Activated CD4-positive, alpha-beta T cell treated with anti-CD3 and anti-CD28 coated beads, Interleukin-2, amount 50 U/mL, for 4 hours (primary cell): ENCODE results near the gene B4GALNT3.

Source experiments
- DNase-seq, 2 experiments: peaks; one replicate each; pipeline ENCODE4 v3.0.0-alpha.2; 2020

Gene B4GALNT3

DNA sequence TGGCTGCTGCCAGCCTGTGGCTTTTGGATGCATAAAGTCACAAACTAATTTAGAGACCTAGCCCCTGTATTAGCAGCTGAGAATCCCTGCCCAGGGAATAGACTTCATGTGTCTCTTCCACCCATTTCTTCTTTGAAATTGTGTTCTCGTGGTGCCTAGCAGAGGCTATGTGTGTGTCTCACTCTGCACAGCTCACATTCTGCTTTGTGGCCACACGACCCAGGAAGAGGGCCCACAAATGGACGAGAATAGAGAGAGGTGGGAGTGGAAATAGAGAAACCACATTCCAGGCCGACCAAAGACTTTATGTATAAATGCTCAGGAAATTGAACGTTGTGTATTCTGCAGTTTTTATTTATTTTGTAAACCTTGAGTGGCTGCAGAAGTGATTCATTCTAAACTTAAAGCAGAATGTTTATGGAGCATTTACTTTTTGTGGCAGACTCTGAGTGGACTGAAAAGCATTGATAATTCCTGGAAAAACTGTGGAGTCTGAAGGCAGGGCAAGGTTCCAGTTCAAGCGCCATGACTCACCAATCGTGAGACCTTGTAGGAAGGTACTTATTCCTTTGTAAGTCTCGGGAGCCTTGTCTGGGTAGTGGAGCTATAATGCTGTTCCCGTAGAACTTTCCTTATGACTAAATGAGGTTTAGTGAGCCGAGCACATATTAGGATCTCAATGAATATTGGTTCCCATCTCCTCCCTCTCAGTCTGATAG is 9.1 kb downstream of the B4GALNT3 start:
- no peak for DNase-seq

DNA sequence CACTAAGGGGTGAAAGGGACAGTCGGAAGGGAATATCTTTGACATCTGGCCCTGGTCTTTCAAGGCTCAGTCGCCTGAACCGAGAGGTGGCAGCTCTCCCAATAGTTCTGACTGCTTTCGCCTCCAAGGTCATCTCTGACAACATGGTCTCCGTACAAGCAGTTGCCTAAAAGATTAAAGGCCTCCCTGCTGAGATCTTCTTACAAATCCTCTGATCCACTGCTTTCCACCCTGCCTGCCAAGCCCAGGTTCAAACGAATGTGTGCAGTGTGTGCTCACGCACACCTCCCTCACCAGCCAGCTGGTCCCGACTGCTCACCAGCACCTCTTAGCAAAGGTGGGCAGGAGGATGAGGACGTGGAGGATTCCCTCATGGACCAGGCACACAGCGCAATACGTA is 10.4 kb downstream of the B4GALNT3 start:
- DNase-seq = no peak

DNA sequence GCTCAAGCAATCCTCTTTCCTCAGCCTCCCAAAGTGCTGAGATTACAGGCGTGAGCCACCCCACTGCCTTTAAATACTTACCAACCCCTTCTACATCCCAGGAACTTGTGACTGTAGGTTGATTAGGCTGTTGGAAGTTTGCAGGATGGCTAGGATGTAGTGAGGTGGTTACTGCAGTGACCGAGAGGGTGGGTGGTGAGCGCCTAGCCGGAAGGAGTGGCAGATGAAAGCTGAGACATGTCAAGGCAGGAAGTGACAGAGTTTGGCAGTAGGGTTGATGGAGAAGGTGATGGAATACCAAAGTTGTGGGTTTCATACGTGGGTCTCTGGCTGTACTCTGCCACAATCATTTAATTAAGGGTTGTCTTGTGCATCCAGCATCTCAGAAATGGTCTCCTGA is 13.5 kb downstream of the B4GALNT3 start:
- DNase-seq = no peak

DNA sequence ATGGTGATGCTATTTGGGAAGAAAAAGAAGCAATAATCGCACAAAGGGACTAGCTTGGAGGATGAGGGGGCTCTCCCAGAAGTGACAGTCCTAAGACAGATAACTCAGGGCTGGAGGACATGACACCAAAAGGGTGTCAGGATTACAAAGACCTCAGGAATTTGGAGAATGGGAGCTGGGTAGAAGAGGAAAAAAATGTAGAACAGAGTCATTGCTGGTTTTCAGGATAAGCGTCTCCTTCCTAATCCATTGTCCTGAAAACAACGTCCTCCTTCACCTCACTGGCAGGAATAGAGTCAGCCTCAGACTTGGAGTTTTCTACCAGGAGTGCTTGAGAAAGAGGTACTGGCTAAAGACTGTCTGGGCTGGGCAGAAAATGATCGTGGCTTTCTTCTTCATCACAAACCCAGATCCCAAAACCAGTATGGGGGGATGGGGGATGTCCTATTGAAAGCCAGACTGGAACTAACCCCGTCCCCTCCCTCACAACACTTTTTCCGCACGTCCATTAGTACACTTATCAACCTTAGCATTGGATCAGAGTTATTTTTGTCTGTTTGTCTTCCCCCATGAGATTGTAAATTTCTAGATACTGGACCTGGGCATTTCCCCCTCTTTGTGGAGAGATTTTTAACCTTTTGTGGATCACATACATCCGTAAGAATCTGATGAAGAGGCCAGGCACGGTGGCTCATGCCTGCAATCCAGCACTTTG is 14.3 kb downstream of the B4GALNT3 start:
- no peak for DNase-seq

DNA sequence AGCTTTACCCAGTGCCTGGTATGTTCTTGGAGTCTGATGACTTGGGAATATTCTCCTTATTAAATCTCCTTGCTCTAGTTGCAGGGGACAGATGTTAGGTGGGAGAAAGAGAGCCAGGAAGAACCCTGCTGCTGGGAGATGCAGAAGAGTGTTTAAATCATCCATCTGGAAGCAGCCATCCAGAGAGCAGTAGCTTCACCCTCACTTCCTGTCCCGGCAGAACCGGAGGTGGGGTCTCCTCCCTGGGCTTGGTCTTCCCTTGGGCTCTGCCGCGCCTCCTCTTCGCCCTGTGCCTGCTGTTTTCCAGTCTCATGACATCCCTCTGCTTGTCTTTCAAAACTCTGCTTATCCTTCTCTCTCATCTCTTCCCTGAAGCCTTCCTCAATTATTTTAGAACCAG is 15.5 kb downstream of the B4GALNT3 start:
- DNase-seq = no peak

DNA sequence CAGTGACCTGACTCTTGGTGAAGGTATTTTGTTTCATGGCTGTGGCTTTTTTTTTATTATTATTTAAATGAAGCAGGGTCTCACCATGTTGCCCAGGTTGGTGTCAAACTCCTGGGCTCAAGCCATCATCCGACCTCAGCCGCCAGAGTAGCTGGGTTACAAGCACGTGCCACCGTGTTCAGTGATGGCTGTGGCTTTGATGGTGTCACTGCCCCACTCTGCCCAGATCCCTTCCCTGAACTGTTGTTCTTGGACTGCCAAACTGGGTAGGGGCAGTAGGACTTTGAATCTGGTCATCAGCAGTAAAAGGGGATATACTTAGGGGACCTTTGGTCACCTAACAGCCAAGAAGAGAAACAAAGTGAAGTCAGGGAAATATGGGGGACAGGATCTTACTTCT is 19.4 kb downstream of the B4GALNT3 start:
- no peak for DNase-seq

DNA sequence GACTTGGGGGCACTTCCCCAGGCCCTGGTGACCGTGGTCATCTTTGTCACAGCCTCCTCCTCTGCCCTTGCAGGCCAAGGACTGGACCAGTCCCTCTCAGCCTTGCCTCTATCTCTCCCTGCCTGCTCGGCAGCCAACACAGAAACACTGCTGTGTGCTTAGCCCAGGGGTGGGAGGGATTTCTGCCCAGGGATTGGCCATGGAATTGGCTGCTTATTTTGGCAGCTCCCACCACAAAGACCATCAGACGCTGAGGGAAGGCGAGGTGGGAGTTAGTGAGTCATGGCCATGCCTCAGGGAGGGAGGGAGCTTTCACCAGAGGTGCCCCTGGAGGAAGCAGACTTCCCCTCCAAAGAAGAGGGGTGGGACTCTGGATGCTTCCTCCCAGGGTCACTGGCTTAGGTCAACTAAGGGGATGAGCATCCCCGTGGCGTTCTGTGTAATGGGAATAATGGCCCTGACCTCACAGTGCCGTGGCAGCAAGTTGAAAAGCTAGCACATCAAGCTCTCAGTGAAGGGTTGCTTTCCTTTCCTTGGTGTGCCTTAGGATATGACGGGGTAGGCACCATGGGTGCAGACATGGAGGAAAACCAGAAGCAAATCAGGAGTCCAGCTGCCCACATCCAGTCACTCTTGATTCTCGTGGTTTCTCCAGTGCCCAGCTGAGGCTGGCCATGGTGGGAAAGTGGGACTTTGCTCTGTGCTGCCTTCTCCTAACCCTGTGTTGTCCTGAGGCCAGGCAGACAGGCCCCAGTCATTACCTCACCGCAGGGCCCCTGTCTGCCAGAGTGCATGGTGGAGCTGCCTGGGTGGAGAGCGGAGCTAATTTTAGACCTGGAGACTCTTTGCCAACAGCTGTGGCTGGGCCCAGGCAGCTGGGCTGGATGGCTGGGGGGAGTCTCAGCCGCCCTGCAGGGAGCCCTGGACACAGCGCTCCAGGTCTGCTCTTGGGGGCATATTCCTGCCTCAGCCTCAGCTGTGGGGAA is 21.4 kb downstream of the B4GALNT3 start:
- DNase-seq = no peak

DNA sequence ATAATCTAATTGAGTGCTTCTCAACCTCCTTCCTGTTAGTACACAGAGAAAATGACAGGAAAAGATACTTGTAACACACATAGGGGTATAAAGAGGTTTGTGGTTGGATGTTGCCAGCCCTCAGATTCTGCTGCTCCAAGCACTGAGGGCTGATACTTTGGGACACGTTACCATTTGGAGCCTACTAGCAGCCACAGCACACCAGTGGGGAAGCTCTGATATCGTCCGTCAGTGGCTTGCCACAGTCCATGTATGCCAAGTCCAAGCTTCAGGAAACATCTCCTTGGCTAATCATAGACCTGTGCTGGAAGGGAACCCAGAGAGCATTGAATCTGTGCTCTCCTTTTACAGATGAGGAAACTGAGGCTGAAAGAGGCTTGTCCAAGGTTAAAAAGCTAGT is 22.3 kb downstream of the B4GALNT3 start:
- no peak for DNase-seq

DNA sequence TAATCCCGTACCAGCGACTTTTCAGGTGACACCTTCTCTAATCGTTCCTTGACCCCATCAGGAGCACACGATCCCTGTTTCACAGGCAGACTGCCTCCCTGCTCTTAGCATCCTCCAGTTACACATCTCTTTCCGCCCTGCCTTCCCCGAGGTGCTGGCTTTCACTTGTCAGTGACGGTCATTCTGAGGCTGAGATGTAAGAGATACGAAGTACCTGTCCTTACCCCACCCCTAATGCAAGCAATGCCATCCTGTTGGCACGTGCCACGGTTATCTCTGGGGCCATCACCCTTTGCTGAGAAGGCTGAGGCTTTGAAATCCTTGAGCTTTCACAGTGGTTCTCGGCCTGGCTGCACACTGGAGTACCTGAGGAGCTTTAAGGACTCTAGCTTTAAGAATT is 24.4 kb downstream of the B4GALNT3 start:
- DNase-seq = no peak

DNA sequence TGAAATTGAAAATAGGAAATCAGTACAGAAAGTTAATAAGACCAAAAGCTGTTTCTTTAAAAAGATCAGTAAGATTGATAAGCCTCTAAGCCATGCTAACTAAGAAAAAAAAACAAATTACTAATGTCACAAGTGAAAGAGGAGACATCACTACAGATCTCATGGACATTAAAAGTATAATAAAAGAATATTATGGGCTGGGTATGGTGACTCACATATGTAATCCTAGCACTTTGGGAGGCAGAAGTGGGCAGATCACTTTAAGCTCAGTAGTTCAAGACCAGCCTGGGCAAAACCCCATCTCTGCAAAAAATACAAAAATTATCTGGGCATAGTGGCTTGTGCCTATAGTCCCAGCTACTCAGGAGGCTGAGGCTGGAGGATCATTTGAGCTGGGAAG is 30.5 kb downstream of the B4GALNT3 start:
- no peak for DNase-seq

DNA sequence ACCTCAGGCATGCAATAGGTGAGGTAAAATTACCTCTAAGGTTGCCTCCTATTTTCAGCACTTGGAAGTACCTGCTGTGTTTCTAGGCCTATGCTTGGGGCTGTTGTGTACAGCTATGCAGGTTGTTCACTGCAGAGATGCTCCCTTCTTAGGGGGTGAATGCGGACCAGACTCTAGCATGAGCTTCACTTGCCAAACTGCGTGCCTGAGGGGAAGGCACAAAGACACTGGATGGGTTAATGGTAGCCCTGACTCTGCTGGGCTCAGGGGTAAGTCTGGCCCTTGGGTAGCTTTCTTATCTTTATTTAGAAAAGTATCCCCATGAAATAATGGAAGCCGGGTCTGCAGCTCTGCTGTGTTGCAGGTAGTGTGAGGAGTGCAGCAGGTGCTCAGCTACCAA is 35.7 kb downstream of the B4GALNT3 start:
- DNase-seq = no peak

DNA sequence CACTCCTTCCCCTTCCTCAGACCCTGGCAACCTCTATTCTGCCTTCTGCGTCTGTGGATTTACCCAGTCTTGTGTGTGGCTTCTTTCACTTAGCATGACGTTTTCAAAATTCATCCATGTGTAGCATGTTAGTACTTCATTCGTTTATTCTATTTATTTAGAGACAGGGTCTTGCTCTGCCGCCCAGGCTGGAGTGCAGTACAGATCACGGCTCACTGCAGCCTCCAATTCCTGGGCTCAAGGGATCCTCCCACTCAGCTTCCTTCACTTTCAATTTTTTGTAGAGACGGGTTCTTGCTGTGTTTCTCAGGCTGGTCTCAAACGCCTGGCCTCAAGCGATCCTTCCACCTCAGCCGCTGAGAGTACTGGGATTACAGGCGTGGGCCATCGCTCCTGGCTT is 37.0 kb downstream of the B4GALNT3 start:
- DNase-seq = no peak

DNA sequence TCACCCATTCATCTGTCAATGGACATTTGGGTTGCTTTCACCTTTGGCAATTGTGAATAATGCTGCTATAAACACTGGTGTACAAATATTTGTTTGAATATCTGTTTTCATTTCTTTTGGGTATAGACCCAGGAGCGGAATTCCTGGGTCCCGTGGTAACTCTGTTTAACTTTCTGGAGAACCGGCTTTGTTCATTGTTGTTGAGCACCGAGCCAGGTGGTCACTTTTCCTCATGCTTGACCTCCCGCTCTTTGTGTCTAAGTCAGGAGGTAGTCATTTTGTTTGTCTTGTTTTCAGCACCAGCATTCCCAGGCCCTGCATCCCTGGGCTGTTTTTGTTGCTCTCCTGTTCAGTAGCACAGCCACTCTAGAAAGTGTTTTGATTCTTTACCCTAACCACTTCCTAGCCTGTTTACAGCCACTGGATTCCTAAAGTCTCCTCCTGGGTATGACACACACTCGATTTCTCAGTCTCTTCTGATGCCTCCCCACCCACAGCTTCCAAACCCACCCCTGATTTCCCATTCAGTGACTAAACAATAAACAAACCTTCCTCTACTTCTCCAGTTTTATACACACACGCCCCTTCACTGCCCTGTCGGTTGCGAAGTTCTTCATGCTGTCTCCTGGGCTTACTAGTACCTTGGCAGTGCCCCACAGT is 37.9 kb downstream of the B4GALNT3 start:
- DNase-seq = no peak

DNA sequence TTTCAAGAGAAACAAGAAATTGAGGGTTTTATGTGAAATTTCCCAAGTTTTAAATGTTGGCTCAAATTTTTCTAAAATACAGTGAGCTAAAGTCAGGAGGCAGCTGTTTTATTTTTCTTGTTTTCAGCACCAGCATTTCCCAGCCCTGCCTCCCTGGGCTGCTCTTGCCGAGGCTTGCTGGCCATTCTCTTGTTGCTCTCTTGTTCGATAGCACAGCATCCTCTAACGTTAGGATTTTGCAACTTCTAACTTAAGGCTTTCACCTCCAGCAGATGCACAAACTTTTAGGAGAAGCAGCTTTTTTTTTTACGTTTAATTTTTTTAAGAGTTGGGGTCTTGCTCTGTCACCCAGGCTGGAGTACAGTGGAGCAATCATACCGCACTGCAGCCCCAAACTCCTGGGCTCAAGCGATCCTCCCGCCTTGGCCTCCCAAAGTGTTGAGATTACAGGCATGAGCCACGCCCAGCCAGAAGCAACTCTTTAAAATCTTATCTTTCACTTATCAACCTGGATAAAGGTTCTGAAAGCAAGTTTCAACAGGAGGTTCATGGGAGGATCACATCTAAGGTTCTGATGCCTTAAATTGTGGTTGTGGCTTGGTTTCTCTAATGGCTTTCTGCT is 40.2 kb downstream of the B4GALNT3 start:
- DNase-seq = no peak

DNA sequence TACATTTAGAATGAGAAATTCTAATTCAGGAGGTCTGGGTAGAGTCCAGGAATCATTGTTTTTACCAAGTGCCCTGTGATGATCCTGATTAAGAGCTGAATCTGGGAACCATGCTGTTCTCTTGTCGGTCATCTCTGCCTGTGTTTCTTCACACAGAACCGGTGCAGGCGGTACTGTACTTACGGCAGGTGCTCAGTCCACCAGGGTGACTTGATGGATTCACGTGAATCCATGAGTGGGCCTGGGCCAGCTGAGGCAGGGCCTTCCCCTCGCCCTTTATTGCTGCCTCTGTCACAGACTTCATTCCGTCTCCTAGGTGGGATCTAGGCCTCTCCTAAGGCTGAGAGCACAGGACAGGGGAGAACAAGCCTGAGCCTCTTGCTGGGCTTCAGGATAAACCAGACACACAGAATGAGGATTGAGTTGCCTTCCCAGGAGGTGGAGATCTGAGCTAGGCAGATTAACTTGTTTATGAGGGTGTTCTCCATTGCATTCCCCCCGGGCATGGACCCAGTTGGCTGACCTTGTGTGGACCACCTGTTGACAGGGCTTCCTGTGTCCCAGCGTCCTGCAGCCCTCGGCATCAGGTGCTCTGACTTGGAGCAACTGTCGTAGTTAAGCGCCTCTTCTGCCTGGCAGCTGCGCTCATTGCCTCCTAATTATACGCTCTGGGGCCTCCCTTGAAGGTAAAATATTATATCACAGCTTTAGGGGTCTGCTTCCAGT is 42.1 kb downstream of the B4GALNT3 start:
- DNase-seq = no peak

DNA sequence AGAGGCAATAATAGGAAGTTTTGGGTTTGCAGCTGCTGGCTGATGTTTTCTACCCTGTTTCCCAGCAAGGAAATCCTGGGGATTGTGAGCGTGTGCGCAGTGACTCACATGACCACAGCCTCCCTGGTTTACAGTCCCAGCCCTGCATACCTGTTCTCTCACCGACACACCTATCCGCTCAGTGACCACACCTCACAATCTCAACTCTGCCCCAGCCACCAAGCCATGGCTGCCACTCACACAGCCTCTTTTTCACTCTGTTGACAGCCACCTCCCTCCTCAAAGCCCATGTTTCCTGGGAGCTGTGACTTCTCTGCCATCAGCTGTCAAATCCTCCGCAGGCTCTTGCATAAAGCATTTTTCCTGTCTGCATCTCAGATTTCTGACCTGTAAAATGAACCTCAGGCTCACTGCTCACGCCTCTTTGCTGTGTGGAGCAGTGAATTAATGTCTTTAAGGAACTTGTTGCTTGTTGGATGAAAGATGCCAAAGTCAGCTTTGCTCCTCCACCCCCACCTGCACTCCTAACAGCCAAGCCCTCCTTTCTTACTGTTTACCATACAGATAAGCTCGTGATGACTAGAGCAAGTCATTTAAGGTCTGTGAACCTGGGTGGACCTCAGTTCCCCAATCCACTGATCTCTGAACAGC is 43.5 kb downstream of the B4GALNT3 start:
- DNase-seq = no peak

DNA sequence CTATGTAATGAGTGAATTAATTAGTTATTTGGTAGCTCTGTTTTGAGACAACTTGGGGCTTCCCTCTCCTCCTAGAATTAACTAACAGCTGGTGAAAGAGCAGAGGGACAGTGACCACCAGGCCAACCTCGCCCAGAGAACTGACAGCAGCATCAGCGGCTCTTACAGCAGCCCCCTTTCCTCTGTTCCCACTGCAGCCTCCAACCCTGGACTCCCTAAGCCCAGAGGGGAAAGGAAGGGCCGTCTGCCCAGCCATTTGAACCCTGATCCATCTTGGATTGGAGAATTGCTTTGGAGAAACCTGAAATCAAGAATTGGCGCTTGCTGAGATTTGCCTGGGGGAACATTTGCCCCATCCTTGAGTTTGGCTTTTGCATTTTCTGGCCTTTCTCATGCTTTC is 45.5 kb downstream of the B4GALNT3 start:
- no peak for DNase-seq

DNA sequence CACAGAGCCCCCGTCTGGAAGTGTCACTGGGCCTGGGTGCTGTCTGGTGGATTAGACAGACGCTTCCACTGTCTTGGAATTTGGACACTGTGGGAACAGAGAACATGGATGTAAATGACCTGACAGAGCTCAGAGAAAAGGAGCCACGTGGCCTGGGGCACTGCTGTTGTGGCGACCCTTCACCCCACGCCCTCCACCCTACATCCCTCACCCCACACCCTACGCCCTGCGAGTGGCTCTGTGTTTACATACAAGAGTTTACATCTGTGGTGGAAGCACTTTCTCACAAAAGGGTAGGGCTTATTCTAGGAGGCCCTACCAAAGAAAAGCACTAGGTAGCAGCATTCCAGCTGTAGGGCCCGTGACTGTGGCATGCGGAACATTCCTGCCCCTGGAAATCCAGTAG is 47.7 kb downstream of the B4GALNT3 start:
- DNase-seq = no peak

DNA sequence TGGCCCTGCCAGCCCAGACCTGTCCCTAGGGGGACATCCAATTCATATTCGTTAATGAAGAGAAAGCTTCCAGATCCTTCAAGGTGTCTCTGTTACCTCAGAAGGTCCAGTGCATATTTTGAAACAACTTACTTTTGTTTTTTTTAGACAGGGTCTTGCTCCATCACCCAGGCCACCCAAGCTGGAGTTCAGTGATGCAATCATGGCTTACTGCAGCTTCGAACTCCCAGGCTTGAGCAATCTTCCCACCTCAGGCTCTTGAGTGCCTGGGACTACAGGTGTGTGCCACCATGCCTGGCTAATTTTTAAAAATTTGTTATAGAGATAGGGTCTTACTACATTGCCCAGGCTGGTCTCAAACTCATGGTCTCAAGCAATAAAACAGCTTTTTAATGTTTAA is 48.4 kb downstream of the B4GALNT3 start:
- no peak for DNase-seq

DNA sequence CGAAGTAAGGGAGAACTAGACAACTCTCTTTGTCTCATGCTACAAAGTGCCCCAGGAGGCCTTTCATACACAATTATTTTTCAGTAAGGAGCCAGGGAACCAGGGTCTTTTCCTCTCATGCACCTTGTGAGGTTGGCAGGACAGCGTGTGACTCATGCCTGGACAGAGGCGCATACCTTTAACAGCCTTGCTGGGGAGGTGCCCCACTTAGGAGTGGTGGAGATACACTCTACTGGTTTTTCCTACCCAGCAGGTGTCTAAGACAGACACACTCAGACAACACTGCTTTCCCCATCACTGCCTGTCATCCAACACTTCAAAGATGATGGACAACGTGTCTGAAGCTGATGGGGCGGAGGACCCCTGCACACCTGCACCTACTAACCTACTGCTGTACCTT is 49.1 kb downstream of the B4GALNT3 start:
- no peak for DNase-seq

DNA sequence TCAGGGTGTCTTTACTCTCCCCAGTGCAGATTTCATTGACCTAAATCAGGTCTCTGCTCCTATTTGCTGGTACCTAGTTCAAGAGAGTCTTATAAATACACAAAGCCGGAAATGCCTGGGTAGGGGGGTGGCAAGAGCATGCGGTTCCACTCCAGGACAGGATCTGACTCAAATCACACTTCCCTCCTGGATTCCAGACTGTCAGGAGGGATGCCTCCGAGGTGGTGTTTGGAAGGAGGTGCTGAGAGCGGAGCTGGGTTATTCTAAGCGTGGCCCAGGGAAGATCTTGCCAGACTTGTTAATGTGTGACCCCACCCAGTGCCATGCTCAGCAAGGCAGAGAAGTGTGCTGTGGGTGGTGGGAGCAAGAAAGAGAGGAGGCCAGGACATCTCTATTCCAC is 49.8 kb downstream of the B4GALNT3 start:
- no peak for DNase-seq
